Measurements from ENCODE around the gene MRPL53. TPM values are rescaled to one million over a fixed set of nuclear protein-coding genes. Genes with fewer than 3 reads are reported as not detected.
A peak's percentile ranks its signal among the peaks of the same experiment; 100 is the strongest.
"Not testable (repeated sequence)": the region's sequence is repeated elsewhere in the genome, so short reads cannot be mapped to it uniquely, and the experiment has no call there.

MRPL53 gene
- total RNA-seq, 2 donors from 2014 or later: 65.7 to 80.7 TPM

- DNase-seq (peak; percentile 73 to 74), ATAC-seq (replicated peaks in 1 of 2) (peak; percentile 65)
- no peaks in the 10 kb centered on the region for H3K9me3 Mint-ChIP-seq
- peaks cover 44% of the 10 kb centered on the region for H3K4me1 Mint-ChIP-seq (ENCODE audit: low read depth)
- peaks cover 2 to 26% of the 10 kb centered on the region in 2 donors for H3K36me3 Mint-ChIP-seq (ENCODE audit: insufficient read depth in 2 of 2)
- H3K27me3 Mint-ChIP-seq (ENCODE audit: low read depth): no peaks in the 10 kb centered on the region
- H3K4me3 Mint-ChIP-seq: peak overlapping the region; percentile 92 to 96
- H3K27ac Mint-ChIP-seq: peak overlapping the region; percentile 97
Measured at GRCh38 chr2:74481961-74482800, 9.7 kb upstream of the MRPL53 start.

GRCh38 chr2:74481431-74481830 lies 9.0 kb upstream of the MRPL53 start:
- H3K4me3 Mint-ChIP-seq: peak overlapping the region; percentile 92 to 96
- ATAC-seq (replicated peaks in 1 of 2) (no peak), DNase-seq (no peak)
- no peaks in the 10 kb centered on the region for H3K27me3 Mint-ChIP-seq (ENCODE audit: low read depth)
- peaks cover 2 to 23% of the 10 kb centered on the region in 2 donors for H3K36me3 Mint-ChIP-seq (ENCODE audit: insufficient read depth in 2 of 2)
- no peaks in the 10 kb centered on the region for H3K9me3 Mint-ChIP-seq
- H3K4me1 Mint-ChIP-seq (ENCODE audit: low read depth): peaks cover 44% of the 10 kb centered on the region
- H3K27ac Mint-ChIP-seq: no peak overlapping the region

- H3K36me3 Mint-ChIP-seq (ENCODE audit: insufficient read depth in 2 of 2): peaks cover 0 to 16% of the 10 kb centered on the region in 2 donors
- H3K9me3 Mint-ChIP-seq: no peaks in the 10 kb centered on the region
- ATAC-seq (replicated peaks in 1 of 2) (no peak), DNase-seq (no peak)
- H3K4me1 Mint-ChIP-seq (ENCODE audit: low read depth): peaks cover 33% of the 10 kb centered on the region
- H3K27ac Mint-ChIP-seq: no peak overlapping the region
- H3K27me3 Mint-ChIP-seq (ENCODE audit: low read depth): no peaks in the 10 kb centered on the region
- no peak overlapping the region for H3K4me3 Mint-ChIP-seq
Measured at GRCh38 chr2:74474899-74475298, 2.4 kb upstream of the MRPL53 start.

GRCh38 chr2:74474481-74474880 lies 2.0 kb upstream of the MRPL53 start:
- no peak overlapping the region for H3K27ac Mint-ChIP-seq
- ATAC-seq (replicated peaks in 1 of 2) (no peak), DNase-seq (no peak)
- H3K9me3 Mint-ChIP-seq: no peaks in the 10 kb centered on the region
- H3K4me1 Mint-ChIP-seq (ENCODE audit: low read depth): peaks cover 33% of the 10 kb centered on the region
- peaks cover 0 to 13% of the 10 kb centered on the region in 2 donors for H3K36me3 Mint-ChIP-seq (ENCODE audit: insufficient read depth in 2 of 2)
- no peaks in the 10 kb centered on the region for H3K27me3 Mint-ChIP-seq (ENCODE audit: low read depth)
- H3K4me3 Mint-ChIP-seq: peak overlapping the region; percentile 17 to 25

- H3K4me3 Mint-ChIP-seq: peak overlapping the region; percentile 99 to 100
- no peaks in the 10 kb centered on the region for H3K9me3 Mint-ChIP-seq
- DNase-seq: no peak
- peaks cover 0 to 8% of the 10 kb centered on the region in 2 donors for H3K36me3 Mint-ChIP-seq (ENCODE audit: insufficient read depth in 2 of 2)
- H3K27ac Mint-ChIP-seq: peak overlapping the region; percentile 96
- no peak for ATAC-seq (replicated peaks in 1 of 2)
- no peaks in the 10 kb centered on the region for H3K27me3 Mint-ChIP-seq (ENCODE audit: low read depth)
- H3K4me1 Mint-ChIP-seq (ENCODE audit: low read depth): peaks cover 26% of the 10 kb centered on the region
Measured at GRCh38 chr2:74472945-74473258, 422 bp upstream of the MRPL53 start.

GRCh38 chr2:74471332-74472065 lies 981 bp downstream of the MRPL53 start:
- H3K36me3 Mint-ChIP-seq (ENCODE audit: insufficient read depth in 2 of 2): peaks cover 0 to 8% of the 10 kb centered on the region in 2 donors
- no peak for DNase-seq
- peak; percentile 1 to 3 for ATAC-seq (replicated peaks in 1 of 2)
- peak overlapping the region; percentile 96 for H3K27ac Mint-ChIP-seq
- no peaks in the 10 kb centered on the region for H3K27me3 Mint-ChIP-seq (ENCODE audit: low read depth)
- H3K4me3 Mint-ChIP-seq: peak overlapping the region; percentile 99 to 100
- H3K9me3 Mint-ChIP-seq: no peaks in the 10 kb centered on the region
- H3K4me1 Mint-ChIP-seq (ENCODE audit: low read depth): peaks cover 26% of the 10 kb centered on the region

- not testable (repeated sequence) for DNase-seq; H3K27ac Mint-ChIP-seq; H3K27me3 Mint-ChIP-seq (ENCODE audit: low read depth); H3K9me3 Mint-ChIP-seq; H3K36me3 Mint-ChIP-seq (ENCODE audit: insufficient read depth in 2 of 2); ATAC-seq (replicated peaks in 1 of 2)
- Mint-ChIP-seq H3K4me1 (ENCODE audit: low read depth) (peaks cover 33% of the 10 kb centered on the region), H3K4me3 (peak overlapping the region; percentile 56 to 75)
Measured at GRCh38 chr2:74470742-74471141, 1.7 kb downstream of the MRPL53 start.

GRCh38 chr2:74464406-74464805 lies 8.1 kb downstream of the MRPL53 start:
- peak overlapping the region; percentile 98 to 99 for H3K4me3 Mint-ChIP-seq
- H3K27ac Mint-ChIP-seq: peak overlapping the region; percentile 79
- peak; percentile 1 to 6 for ATAC-seq (replicated peaks in 1 of 2)

GRCh38 chr2:74462786-74463105 lies 9.7 kb downstream of the MRPL53 start:
- H3K27ac Mint-ChIP-seq: no peak overlapping the region
- ATAC-seq (replicated peaks in 1 of 2) (no peak), DNase-seq (no peak)
- H3K4me3 Mint-ChIP-seq: peak overlapping the region; percentile 8 to 99
- peaks cover 42% of the 10 kb centered on the region for H3K4me1 Mint-ChIP-seq (ENCODE audit: low read depth)
- no peaks in the 10 kb centered on the region for H3K9me3 Mint-ChIP-seq
- H3K27me3 Mint-ChIP-seq (ENCODE audit: low read depth): no peaks in the 10 kb centered on the region
- peaks cover 0 to 7% of the 10 kb centered on the region in 2 donors for H3K36me3 Mint-ChIP-seq (ENCODE audit: insufficient read depth in 2 of 2)

More at GRCh38 chr2:74464406-74464805, 8.1 kb downstream of the MRPL53 start:
- peaks cover 40% of the 10 kb centered on the region for H3K4me1 Mint-ChIP-seq (ENCODE audit: low read depth)
- H3K27me3 Mint-ChIP-seq (ENCODE audit: low read depth): no peaks in the 10 kb centered on the region
- no peaks in the 10 kb centered on the region for H3K9me3 Mint-ChIP-seq
- no peak for DNase-seq
- H3K36me3 Mint-ChIP-seq (ENCODE audit: insufficient read depth in 2 of 2): peaks cover 0 to 7% of the 10 kb centered on the region in 2 donors

- no peaks in the 10 kb centered on the region for H3K9me3 Mint-ChIP-seq
- H3K27ac Mint-ChIP-seq: peak overlapping the region; percentile 63
- peaks cover 44% of the 10 kb centered on the region for H3K4me1 Mint-ChIP-seq (ENCODE audit: low read depth)
- DNase-seq (no peak), ATAC-seq (replicated peaks in 1 of 2) (no peak)
- H3K4me3 Mint-ChIP-seq: no peak overlapping the region
- no peaks in the 10 kb centered on the region for H3K27me3 Mint-ChIP-seq (ENCODE audit: low read depth)
- H3K36me3 Mint-ChIP-seq (ENCODE audit: insufficient read depth in 2 of 2): peaks cover 0 to 8% of the 10 kb centered on the region in 2 donors
Measured at GRCh38 chr2:74462054-74462785, 10.3 kb downstream of the MRPL53 start.

- H3K27ac Mint-ChIP-seq: peak overlapping the region; percentile 63
- DNase-seq (no peak), ATAC-seq (replicated peaks in 1 of 2) (no peak)
- H3K4me3 Mint-ChIP-seq: no peak overlapping the region
- no peaks in the 10 kb centered on the region for H3K27me3 Mint-ChIP-seq (ENCODE audit: low read depth)
- no peaks in the 10 kb centered on the region for H3K9me3 Mint-ChIP-seq
- H3K4me1 Mint-ChIP-seq (ENCODE audit: low read depth): peaks cover 52% of the 10 kb centered on the region
- peaks cover 2 to 12% of the 10 kb centered on the region in 2 donors for H3K36me3 Mint-ChIP-seq (ENCODE audit: insufficient read depth in 2 of 2)
Measured at GRCh38 chr2:74461187-74462053, 11.1 kb downstream of the MRPL53 start.

- H3K9me3 Mint-ChIP-seq; H3K27me3 Mint-ChIP-seq (ENCODE audit: low read depth); H3K27ac Mint-ChIP-seq; ATAC-seq (replicated peaks in 1 of 2); DNase-seq: not testable (repeated sequence)
- peaks cover 5 to 11% of the 10 kb centered on the region in 2 donors for H3K36me3 Mint-ChIP-seq (ENCODE audit: insufficient read depth in 2 of 2)
- H3K4me3 Mint-ChIP-seq: peak overlapping the region; percentile 95 to 96
- peaks cover 54% of the 10 kb centered on the region for H3K4me1 Mint-ChIP-seq (ENCODE audit: low read depth)
Measured at GRCh38 chr2:74460187-74460586, 12.3 kb downstream of the MRPL53 start.
